ENCODE results near the gene TMEM187. TPM values are rescaled to one million over a fixed set of nuclear protein-coding genes. Genes with fewer than 3 reads are reported as not detected.
A peak's percentile ranks its signal among the peaks of the same experiment; 100 is the strongest.

TMEM187 gene
- total RNA-seq, 1 experiment from 2014 or later, result 16.6 TPM

DNA sequence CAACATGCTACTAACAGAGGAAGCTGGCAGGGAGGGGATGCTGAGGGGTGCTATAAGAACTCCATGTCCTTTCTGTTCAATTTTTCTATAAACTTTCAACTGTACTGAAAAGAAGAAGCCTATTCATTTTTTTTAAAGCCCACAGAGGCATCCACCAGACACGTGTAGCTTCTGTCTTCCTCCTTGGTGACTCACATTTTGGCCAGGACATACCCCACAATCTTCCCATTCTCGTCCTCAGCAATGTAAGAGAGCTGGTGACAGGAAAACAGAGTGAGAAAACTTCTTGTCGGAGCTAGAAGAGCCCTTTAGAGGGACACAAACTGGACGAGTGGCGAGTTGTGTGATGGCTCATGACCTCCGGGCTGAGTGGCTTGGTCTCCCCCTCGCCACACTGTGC, 38.8 kb upstream of the TMEM187 start:
- no peak for DNase-seq (ENCODE audit: low read depth)
- in situ Hi-C loops (cut with HindIII; ENCODE audit: low pct_unique_long_range_greater_than_20kb, low sequenced_read_pairs), result no loop called here

DNA sequence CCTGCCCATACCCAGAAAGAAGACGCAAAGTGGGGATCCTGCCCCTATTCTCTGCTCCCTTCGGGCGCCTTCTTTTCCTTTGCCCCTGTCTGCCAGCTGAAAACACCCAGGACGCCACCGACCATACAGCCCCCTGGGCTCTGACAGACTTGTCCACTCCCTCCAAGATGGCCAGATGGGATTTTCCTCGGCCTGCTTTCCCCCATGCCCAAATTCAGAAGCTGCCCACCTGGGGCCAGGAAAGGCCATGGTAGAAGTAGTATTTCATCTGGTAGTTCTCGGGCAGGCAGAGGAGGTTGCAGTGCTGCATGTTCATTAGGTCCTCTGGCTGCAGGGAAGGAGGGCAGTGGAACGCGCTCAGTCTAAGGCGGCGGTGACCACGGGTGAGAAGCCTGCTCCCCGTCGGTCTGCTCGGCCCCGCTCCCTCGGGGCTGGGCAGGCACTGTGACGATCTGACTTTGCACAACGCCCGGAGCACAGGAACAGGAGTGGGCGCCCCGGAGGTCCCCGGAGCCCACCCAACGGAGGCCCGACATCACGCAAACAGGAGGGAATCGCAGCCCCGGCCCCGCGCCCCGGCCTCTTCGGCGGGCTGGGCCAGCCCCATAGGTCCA, 38.3 kb upstream of the TMEM187 start:
- DNase-seq (ENCODE audit: low read depth), result no peak
- in situ Hi-C loops (cut with HindIII; ENCODE audit: low pct_unique_long_range_greater_than_20kb, low sequenced_read_pairs), result no loop called here

GRCh38 chrX:153934762-153935325, 37.7 kb upstream of the TMEM187 start, which contains the start of gene NAA10:
Gene NAA10 (minus strand): TSS chrX:153935037. CDS start chrX:153934904, 133 bp downstream.
- DNase-seq (ENCODE audit: low read depth), result peak; percentile 59
- in situ Hi-C loops (cut with HindIII; ENCODE audit: low pct_unique_long_range_greater_than_20kb, low sequenced_read_pairs), result no loop called here

DNA sequence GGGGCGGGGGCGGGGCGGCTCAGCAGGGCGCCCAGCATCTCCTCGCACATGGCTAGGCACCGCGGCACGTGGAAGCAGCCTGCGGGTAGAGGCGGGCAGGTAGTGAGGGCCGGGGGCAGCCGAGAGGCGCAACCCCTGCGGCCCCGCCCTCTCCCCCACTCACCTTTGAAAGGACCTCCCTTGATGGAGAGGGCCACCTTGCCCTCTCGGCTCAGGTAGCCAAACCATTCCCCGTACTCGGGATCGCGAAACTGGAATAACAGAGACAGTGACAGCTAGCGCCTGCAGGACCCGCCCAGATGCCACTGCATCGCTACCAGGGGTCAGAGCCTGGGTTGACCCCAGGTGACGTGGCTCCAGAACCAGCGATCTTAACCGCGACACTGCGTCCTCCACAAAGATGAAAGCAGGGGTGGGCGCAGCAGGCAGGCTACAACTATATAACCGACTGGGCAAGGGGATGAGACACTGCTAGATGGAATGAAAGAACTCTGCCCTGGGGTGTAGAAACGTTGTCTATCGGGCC, 37.2 kb upstream of the TMEM187 start:
- in situ Hi-C loops (cut with HindIII; ENCODE audit: low pct_unique_long_range_greater_than_20kb, low sequenced_read_pairs), result no loop called here
- no peak for DNase-seq (ENCODE audit: low read depth)

DNA sequence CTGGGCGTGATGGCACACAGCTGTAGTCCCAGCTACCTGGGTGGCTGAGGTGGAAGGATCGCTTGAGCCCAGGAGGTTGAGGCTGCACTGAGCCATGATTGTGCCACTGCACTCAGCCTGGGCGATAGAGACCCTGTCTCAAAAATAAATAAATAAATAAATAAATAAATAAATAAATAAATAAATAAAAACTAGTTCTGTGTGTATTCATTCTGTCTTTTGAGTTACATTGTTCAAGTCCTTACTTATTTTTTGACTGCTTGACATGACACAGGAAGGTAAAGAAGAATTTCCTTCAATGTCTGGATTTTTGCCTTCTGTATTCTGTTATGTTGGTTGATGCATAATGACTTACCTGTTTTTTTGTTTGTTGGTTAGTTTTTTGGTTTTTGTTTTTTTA, 35.5 kb upstream of the TMEM187 start:
- DNase-seq (ENCODE audit: low read depth), result no peak
- in situ Hi-C loops (cut with HindIII; ENCODE audit: low pct_unique_long_range_greater_than_20kb, low sequenced_read_pairs), result no loop called here

- in situ Hi-C loops (cut with HindIII; ENCODE audit: low pct_unique_long_range_greater_than_20kb, low sequenced_read_pairs), result no loop called here
- DNase-seq (ENCODE audit: low read depth), result no peak
Measured at GRCh38 chrX:153938226-153938786, 34.2 kb upstream of the TMEM187 start.

- no peak for DNase-seq (ENCODE audit: low read depth)
- in situ Hi-C loops (cut with HindIII; ENCODE audit: low pct_unique_long_range_greater_than_20kb, low sequenced_read_pairs), result no loop called here
Measured at GRCh38 chrX:153939573-153939972, 33.0 kb upstream of the TMEM187 start.

GRCh38 chrX:153941336-153942252, 31.0 kb upstream of the TMEM187 start:
- no peak for DNase-seq (ENCODE audit: low read depth)
- in situ Hi-C loops (cut with HindIII; ENCODE audit: low pct_unique_long_range_greater_than_20kb, low sequenced_read_pairs), result no loop called here

DNA sequence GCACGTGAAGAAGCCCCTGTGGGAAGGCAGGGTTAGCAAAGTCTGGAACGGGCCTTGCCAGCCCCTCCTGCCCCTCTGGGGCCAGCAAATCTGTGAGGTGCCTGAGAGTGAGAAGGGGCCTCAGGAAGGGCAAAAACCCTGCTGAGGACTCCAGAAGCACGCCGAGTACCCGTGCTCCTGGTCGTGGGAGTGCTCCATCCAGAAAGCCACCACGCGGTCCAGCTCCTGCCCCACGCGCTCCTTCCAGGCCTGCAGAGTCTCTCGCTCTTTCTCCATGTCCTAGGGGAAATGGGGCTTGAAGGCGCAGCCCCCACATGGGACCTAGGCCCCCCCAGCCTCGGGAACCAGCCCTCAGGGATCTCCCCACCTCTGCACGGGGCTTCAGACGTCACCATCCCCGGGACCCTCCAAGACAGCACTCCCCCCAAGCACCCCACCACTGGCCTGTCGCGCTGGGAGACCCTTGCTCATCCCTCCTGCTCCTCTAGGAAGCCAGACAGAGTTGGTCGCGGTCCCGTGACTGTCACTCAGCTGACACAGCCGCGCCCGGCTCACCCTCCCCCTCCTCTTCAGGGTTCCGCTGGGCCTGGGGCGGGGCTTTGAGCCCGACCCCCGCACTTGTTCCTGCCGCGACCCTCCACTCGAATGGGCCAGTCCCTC, 28.3 kb upstream of the TMEM187 start, which contains the start of gene RENBP:
TSS of gene RENBP (minus strand) at position 504 of the 660 bp plus-strand sequence. CDS start at position 471, 33 bp downstream.
- no peak for DNase-seq (ENCODE audit: low read depth)
- in situ Hi-C loops (cut with HindIII; ENCODE audit: low pct_unique_long_range_greater_than_20kb, low sequenced_read_pairs), result no loop called here

- in situ Hi-C loops (cut with HindIII; ENCODE audit: low pct_unique_long_range_greater_than_20kb, low sequenced_read_pairs), result no loop called here
Measured at GRCh38 chrX:153944800-153945150, 27.8 kb upstream of the TMEM187 start.

GRCh38 chrX:153945956-153946943, 26.3 kb upstream of the TMEM187 start:
- in situ Hi-C loops (cut with HindIII; ENCODE audit: low pct_unique_long_range_greater_than_20kb, low sequenced_read_pairs), result no loop called here
- DNase-seq (ENCODE audit: low read depth), result no peak

More at GRCh38 chrX:153944800-153945150, 27.8 kb upstream of the TMEM187 start:
- no peak for DNase-seq (ENCODE audit: low read depth)

DNA sequence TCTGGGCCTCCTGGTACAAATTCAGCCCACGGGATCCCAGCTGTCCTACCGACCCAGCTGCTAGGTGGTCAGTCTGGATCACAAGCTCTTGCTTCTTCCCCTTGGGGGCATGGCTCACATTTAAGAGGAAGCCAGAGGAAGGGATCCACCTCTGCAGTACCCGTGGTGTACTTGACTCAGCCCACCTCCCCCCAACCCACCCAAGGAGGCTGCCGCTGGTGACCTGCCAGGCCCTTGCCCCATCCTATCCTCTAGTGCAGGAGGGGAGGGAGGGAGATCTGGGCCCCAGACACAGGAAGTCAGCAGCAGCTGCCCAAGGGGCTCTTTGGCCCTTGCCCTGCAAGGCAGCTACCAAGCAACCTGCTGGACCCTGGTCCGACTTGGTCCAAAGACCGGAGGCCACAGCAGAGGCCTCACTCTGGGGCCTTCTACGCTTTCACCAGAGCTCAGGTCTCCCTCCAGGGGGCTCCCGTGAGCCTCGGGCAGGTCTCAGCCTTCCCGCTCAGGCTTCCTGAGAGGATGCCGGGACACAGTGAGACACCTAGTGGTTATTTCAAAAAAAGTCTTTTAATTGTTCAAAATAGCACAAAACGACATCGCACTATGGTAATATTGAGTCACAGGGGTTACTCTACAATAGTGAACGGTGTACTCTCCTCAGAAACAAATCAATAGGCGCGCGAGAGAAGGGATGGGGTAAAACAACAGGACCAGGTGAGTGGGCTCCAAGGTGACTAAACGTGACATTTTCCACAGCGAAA, 25.4 kb upstream of the TMEM187 start:
- DNase-seq (ENCODE audit: low read depth), result peak; percentile 58
- in situ Hi-C loops (cut with HindIII; ENCODE audit: low pct_unique_long_range_greater_than_20kb, low sequenced_read_pairs), result no loop called here

DNA sequence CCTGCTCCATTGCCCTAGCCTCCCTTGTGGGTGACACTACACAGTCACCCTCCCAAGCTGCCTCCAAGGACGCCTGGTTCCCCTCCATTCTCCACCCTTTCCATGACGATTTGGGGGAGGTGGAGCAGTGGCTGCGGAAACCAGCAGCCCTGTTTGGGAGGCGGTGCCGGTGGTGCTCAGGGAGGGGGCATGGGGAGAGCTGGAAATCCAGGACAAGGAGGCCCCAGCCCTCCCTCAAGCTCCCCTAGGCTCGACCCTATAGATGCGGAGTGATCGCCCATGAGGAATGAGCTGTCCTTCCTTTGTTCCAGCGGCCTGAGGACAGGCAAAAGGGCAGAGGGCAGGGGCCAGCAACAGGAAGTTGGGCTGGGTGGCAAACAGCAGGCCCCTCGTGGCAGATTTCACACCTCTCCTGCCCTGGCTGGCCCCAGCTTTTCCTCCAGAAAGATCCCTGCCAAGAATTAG, 24.5 kb upstream of the TMEM187 start:
- DNase-seq (ENCODE audit: low read depth), result no peak
- in situ Hi-C loops (cut with HindIII; ENCODE audit: low pct_unique_long_range_greater_than_20kb, low sequenced_read_pairs), result no loop called here

- no peak for DNase-seq (ENCODE audit: low read depth)
- in situ Hi-C loops (cut with HindIII; ENCODE audit: low pct_unique_long_range_greater_than_20kb, low sequenced_read_pairs), result no loop called here
Measured at GRCh38 chrX:153948847-153949805, 23.4 kb upstream of the TMEM187 start.

DNA sequence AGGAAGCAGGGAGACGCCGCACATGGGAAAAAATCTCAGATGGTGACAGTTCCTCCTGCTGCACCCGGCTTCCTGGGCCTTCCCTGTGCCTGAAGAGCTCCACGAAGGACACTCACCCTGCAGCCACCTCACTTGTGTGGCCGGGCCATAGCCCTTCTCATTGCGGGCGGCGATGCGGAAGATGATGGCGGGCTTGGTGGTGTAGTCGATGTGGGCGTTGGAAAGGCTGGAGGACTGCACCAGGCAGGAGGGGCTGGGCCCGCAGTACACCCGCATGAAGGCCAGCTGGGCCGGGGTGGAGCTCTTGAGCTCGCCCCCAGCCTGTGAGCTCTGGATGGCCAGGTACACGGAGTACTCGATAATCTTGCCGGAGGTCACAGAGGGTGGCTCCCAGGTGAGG, 22.4 kb upstream of the TMEM187 start:
- in situ Hi-C loops (cut with HindIII; ENCODE audit: low pct_unique_long_range_greater_than_20kb, low sequenced_read_pairs), result no loop called here

More for the DNA sequence above, 22.4 kb upstream of the TMEM187 start:
- DNase-seq (ENCODE audit: low read depth), result no peak

Data from Caki2 (cell line).